Neural cell (in vitro differentiated cells): ENCODE results near the gene USP15. TPM values are rescaled to one million over a fixed set of nuclear protein-coding genes. Genes with fewer than 3 reads are reported as not detected.

ENCODE experiments used
- H2AFZ ChIP-seq: fragments of 200-600, 300-800 bp; sonication (generic), shearing (Covaris generic); 2 replicates; pipeline ENCODE4 v1.6.0; 2014; ENCODE audit warnings: low read depth, mild to moderate bottlenecking, antibody characterized with exemption, low read length, moderate library complexity
- H3F3A ChIP-seq: fragments of 200-600 bp; shearing (Covaris generic); 2 replicates; pipeline ENCODE4 v1.6.1; 2016; ENCODE audit warnings: mild to moderate bottlenecking, moderate library complexity, mixed read lengths, antibody characterized with exemption, low read length; ENCODE audit not compliant: insufficient read depth, poor library complexity, severe bottlenecking
- H3K27ac ChIP-seq: fragments of 200-600, 300-800 bp; sonication (generic), shearing (Covaris generic); 2 replicates; pipeline ENCODE4 v1.5.1; 2014; ENCODE audit warnings: mild to moderate bottlenecking, low read length, moderate library complexity
- H3K27me3 ChIP-seq: fragments of 300-800, 200-600 bp; sonication (generic), shearing (Covaris generic); 2 replicates; pipeline ENCODE4 v1.6.0; 2014; ENCODE audit warnings: mild to moderate bottlenecking, low read depth, low read length, moderate library complexity; ENCODE audit not compliant: insufficient read depth
- H3K36me3 ChIP-seq: fragments of 300-800, 200-600 bp; sonication (generic), shearing (Covaris generic); 2 replicates; pipeline ENCODE4 v1.5.1; 2014; ENCODE audit warnings: mild to moderate bottlenecking, antibody characterized with exemption, low read length, moderate library complexity; ENCODE audit not compliant: insufficient read depth
- H3K4me2 ChIP-seq: fragments of 300-800, 200-600 bp; sonication (generic), shearing (Covaris generic); 2 replicates; pipeline ENCODE4 v1.6.0; 2014; ENCODE audit warnings: mild to moderate bottlenecking, low read length
- H3K4me3 ChIP-seq: fragments of 300-800, 200-600 bp; sonication (generic), shearing (Covaris generic); 2 replicates; pipeline ENCODE4 v1.5.1; 2014; ENCODE audit warnings: mild to moderate bottlenecking, low read length, moderate library complexity
- H3K79me2 ChIP-seq: fragments of 200-600 bp; shearing (Covaris generic); replicated peaks from 2 replicates; pipeline ENCODE4 v1.6.0; 2014; ENCODE audit warnings: mild to moderate bottlenecking, low read length, moderate library complexity; ENCODE audit not compliant: insufficient read depth
- H3K9ac ChIP-seq: fragments of 300-800, 200-600 bp; sonication (generic), shearing (Covaris generic); 2 replicates; pipeline ENCODE4 v1.6.1; 2016; ENCODE audit warnings: mild to moderate bottlenecking, low read length, mixed read lengths
- H3K9me2 ChIP-seq: fragments of 200-600 bp; shearing (Covaris generic); 2 replicates; pipeline ENCODE4 v1.6.1; 2016; ENCODE audit warnings: mild to moderate bottlenecking, low read length, mixed read lengths; ENCODE audit not compliant: insufficient read depth
- H3K9me3 ChIP-seq: fragments of 200-600, 300-800 bp; sonication (generic), shearing (Covaris generic); 2 replicates; pipeline ENCODE4 v1.6.1; 2016; ENCODE audit warnings: mild to moderate bottlenecking, mixed run types, low read length, moderate library complexity, mixed read lengths
- H4K20me1 ChIP-seq: fragments of 200-600 bp; shearing (Covaris generic); 2 replicates; pipeline ENCODE4 v1.6.1; 2016; ENCODE audit warnings: mild to moderate bottlenecking, mixed run types; ENCODE audit not compliant: insufficient read depth
- CTCF ChIP-seq: fragments of 450-650 bp; IDR thresholded peaks from 2 replicates; pipeline ENCODE4 v1.5.1; 2014; ENCODE audit warnings: antibody characterized with exemption, mild to moderate bottlenecking, moderate library complexity; ENCODE audit not compliant: poor library complexity, severe bottlenecking
- EP300 ChIP-seq: fragments of 450-650 bp; conservative IDR thresholded peaks from 2 replicates; pipeline ENCODE4 v1.6.1; 2014; ENCODE audit warnings: antibody characterized with exemption, mild to moderate bottlenecking, moderate library complexity; ENCODE audit not compliant: poor library complexity, severe bottlenecking
- EZH2 ChIP-seq: fragments of 200-600, 300-800 bp; shearing (Covaris generic), sonication (generic); IDR thresholded peaks from 2 replicates; pipeline ENCODE4 v1.6.1; 2014; ENCODE audit warnings: antibody characterized with exemption, low read length, borderline replicate concordance, mild to moderate bottlenecking; ENCODE audit not compliant: insufficient read depth, poor library complexity, severe bottlenecking
- MXI1 ChIP-seq: fragments of 450-650 bp; conservative IDR thresholded peaks from 2 replicates; pipeline ENCODE4 v1.6.1; 2014; ENCODE audit warnings: antibody characterized with exemption, mild to moderate bottlenecking; ENCODE audit not compliant: poor library complexity, severe bottlenecking
- POLR2AphosphoS5 ChIP-seq: IDR thresholded peaks from 2 replicates; pipeline ENCODE4 v1.6.1; 2012
- RAD21 ChIP-seq: fragments of 450-650 bp; conservative IDR thresholded peaks from 2 replicates; pipeline ENCODE4 v1.6.1; 2014; ENCODE audit warnings: antibody characterized with exemption, mild to moderate bottlenecking, moderate library complexity
- REST ChIP-seq: IDR thresholded peaks from 2 replicates; pipeline ENCODE4 v1.6.1; 2012; ENCODE audit warnings: borderline replicate concordance
- SMC3 ChIP-seq: fragments of 450-650 bp; conservative IDR thresholded peaks from 2 replicates; pipeline ENCODE4 v1.6.1; 2014; ENCODE audit warnings: antibody characterized with exemption, mild to moderate bottlenecking, moderate library complexity; ENCODE audit not compliant: poor library complexity
- TAF1 ChIP-seq: IDR thresholded peaks from 2 replicates; pipeline ENCODE4 v1.6.1; 2012; ENCODE audit warnings: low read depth
- polyA plus RNA-seq: library from polyadenylated mRNA; depleted of rRNA; stranded (reverse); fragments of >200 nt; gene quantifications from 2 replicates; pipeline ENCODE4 v1.2.3, GENCODE V29; 2014

USP15 gene
- polyA plus RNA-seq, 1 donor from 2014 or later = 113 TPM

GRCh38 chr12:62401631-62402030 is 141.4 kb downstream of the USP15 start:
- H3K36me3 ChIP-seq = no peaks in the 10 kb centered on the region
- H3K9ac ChIP-seq = no peak overlapping the region
- no peaks in the 10 kb centered on the region for H3F3A ChIP-seq
- no peak overlapping the region for H3K4me2 ChIP-seq
- H3K27me3 ChIP-seq = no peaks in the 10 kb centered on the region
- TF ChIP-seq MXI1 (no peak), CTCF (no peak), RAD21 (no peak), EZH2 (no peak), SMC3 (no peak), REST (no peak), TAF1 (no peak)
- no peak overlapping the region for H3K27ac ChIP-seq
- no peaks in the 10 kb centered on the region for H3K79me2 ChIP-seq
- no peak overlapping the region for H3K4me3 ChIP-seq
- H2AFZ ChIP-seq = no peak overlapping the region
- no peaks in the 10 kb centered on the region for H3K9me2 ChIP-seq
- no peaks in the 10 kb centered on the region for H4K20me1 ChIP-seq
- no peaks in the 10 kb centered on the region for H3K9me3 ChIP-seq

- Histone ChIP-seq H3K79me2 (no peaks in the 10 kb centered on the region), H3K27ac (no peak overlapping the region), H3F3A (no peaks in the 10 kb centered on the region), H2AFZ (no peak overlapping the region), H3K9ac (no peak overlapping the region), H3K27me3 (no peaks in the 10 kb centered on the region), H4K20me1 (no peaks in the 10 kb centered on the region), H3K4me3 (no peak overlapping the region), H3K4me2 (no peak overlapping the region), H3K9me3 (no peaks in the 10 kb centered on the region), H3K36me3 (no peaks in the 10 kb centered on the region), H3K9me2 (no peaks in the 10 kb centered on the region)
- TF ChIP-seq EZH2 (no peak), MXI1 (no peak), TAF1 (no peak), REST (no peak), SMC3 (no peak), EP300 (no peak), POLR2AphosphoS5 (no peak), RAD21 (no peak)
These were observed 142.8 kb downstream of the USP15 start for GRCh38 chr12:62403031-62403430.
